Sciatic nerve (tissue), 2 donors: ENCODE data around the gene COL17A1. TPM values are rescaled to one million over a fixed set of nuclear protein-coding genes. Genes with fewer than 3 reads are reported as not detected.

Experiments
- ATAC-seq: fragments of 200-7000 bp; cut with Tn5 transposase; one replicate; pipeline ENCODE4 v1.9.1; 2020; ENCODE audit warnings: mild to moderate bottlenecking, moderate library complexity
- DNase-seq: peaks from one replicate; pipeline ENCODE4 v3.0.0-alpha.2; 2020; ENCODE audit warnings: low spot score
- intact Hi-C: fragments of 100-400 bp; cut with DNase I; formaldehyde crosslinking; loops from one replicate; pipeline ENCODE4 v1.14.2; 2022
- total RNA-seq: library from RNA; stranded (reverse); fragmentation: NEBNext Ultra II Directional; extraction: Animal tissue kit (Norgen Biotek cat#: 25700); gene quantifications from one replicate; pipeline ENCODE4 v1.2.1, GENCODE V29; 2021
- donor health status: DM: no; HTN: no; CAD: no.
- donor health status: DM: no; HTN: no; CAD: no.

Gene COL17A1
- total RNA-seq, result 0.45 TPM

DNA sequence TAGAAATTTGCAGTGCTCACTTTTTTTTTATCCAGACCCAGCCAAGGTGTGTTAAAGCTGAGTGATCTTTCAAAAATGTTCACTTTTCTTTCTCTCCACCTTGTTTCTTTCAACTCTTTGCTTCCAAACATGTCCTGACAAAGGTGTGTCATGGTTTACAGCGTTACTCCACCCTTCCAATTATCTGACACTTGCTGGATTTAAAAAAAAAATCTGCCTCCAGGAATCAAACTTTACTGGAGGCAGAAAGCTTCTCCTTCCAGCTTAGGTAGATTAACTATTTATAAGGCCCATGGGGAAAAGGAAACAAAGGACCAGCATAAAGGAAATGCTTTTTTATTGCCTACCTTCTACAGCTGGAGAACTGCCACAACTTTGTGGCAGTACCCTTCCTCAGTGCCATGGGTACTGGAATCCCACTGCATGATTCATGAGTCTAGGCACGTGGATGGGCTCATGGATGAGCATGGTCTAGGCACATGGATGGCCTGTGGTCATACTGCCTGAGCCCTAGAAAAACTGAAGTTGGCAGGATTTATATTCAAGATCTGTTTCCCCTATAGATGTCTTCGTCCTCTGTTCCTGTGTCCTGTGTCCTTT is at the start of gene COL17A1:
Gene COL17A1, minus strand, starts transcription at position 80 of the 600 bp plus-strand sequence. CDS start 5,207 bp downstream, outside the sequence.
- intact Hi-C loops, result no loop called here
- DNase-seq, result no peak
- ATAC-seq, result no peak

DNA sequence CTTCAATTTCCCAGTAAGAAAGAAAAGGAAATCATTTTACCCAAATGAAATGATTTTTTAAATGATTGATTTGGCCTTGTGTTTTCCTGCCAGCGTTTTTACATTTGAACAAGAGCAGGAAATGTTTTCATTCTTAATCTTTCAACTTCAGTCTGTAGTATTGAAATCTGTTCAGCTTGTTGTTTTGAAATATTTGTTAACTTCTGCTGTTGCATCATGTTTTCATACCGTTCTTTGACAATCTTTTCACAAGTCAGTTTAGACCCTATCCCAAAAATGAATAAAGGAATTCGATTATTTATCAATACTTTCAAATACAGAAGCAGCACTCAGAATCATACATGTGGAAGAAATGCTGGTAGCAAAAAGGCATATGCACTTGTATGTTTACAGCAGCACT is 44.4 kb upstream of the COL17A1 start:
- DNase-seq, result no peak
- intact Hi-C loops, result no loop called here
- ATAC-seq, result no peak

DNA sequence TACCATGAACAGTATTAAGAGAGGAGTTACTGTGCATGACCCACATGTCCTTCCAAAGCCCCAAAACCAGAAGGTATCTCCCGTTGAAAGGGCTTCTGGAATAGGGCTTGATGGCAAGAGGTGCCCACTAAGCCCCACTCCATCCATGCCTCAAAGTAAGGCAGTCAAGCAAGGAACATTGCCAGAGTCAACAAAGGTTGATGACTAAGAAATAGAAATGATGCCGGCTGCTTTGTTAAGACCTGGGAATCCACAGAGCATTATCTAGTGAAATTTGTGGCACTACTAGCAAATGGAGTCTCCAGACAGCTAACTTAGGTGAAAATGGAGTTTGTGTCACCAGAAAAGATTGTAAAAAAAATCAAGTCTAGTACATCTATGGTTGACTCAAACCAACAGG is 42.5 kb upstream of the COL17A1 start:
- no peak for ATAC-seq
- intact Hi-C loops, result loop anchor here (10.0 kb wide), 1 partner anchor 243 kb away; no protein-coding TSS in a partner anchor
- DNase-seq, result no peak

DNA sequence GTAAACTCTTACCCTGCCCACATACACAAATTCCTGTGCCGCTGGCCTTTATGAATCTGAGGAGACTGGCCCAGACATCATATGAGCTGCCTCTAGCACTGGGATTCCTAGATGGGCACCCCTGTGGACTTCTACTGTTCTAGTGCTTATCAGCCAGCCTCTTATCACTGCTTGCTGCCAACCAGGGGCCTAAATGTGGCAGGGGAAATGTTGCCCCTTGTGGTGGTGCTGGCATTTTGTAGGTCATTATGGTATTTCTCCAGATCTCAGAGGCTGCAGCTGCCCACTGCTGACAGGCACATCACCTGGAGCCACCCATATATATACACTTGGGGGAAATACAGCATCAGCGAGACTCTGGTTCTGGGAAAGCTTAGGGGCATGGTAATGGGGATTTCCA is 41.7 kb upstream of the COL17A1 start:
- intact Hi-C loops, result loop anchor here (10.0 kb wide), 1 partner anchor 243 kb away; no protein-coding TSS in a partner anchor
- no peak for DNase-seq
- no peak for ATAC-seq

DNA sequence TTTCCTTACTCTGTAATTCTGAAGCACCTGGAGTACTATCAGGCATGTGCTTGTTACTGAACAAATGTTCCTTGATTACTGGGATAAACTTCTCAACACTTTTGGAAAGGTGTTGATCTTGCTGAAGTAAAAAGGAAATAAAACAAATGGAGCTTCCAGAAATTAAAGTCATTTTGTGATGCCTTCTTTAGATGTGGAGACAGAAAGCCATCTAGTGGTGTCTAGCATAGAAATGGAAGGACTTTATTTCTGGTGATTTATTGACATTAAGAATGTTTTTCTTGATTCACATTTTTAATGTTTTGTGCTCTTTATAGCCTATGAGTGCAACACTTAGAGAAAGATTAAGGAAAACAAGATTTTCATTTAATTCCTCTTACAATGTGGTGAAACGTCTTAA is 37.7 kb upstream of the COL17A1 start:
- intact Hi-C loops, result loop anchor here (10.0 kb wide), 1 partner anchor 239 kb away; no protein-coding TSS in a partner anchor
- no peak for ATAC-seq
- DNase-seq, result no peak

DNA sequence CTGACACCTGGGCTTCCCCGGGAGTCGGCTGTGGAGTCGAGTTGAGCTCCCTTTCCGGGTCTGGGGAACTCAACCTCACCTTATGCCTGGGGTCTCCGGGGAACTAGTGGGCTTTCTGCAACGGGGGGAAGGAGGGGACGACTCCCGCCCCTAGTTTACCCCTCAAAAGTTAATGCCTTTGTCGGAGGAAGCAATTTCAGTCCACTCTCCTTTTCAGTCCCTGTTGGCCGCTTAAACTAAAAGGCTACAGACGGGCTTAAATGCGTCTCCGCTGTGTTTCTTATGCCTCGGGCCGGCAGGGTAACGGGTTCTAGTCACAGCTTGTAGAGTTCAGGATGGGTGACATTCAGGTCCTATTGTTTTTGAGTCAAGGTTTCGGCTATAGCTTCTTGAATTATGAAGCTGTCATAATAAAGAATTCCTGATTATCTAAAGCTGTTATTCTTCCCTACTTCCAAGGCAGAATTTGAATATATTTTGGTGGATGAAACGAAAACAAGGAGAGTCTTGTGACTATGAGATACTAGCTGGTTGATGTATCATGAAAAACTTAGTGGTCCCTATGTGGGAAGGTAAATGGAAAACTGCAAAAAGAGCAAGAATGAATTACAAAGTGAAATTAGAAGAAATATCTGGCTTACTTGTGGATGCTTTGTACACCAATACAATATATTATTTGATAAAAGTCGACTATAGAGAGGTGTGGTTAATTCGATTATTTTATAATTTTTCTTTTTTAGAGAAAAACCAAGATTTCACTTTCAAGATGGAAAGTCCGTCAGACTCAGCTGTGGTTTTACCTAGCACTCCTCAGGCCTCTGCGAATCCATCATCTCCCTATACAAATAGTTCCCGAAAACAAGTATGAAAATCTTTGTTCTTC is 36.8 kb upstream of the COL17A1 start:
- DNase-seq (no peak), ATAC-seq (peak; percentile 0)
- intact Hi-C loops, result loop anchor here (10.0 kb wide), 1 partner anchor 238 kb away; no protein-coding TSS in a partner anchor

DNA sequence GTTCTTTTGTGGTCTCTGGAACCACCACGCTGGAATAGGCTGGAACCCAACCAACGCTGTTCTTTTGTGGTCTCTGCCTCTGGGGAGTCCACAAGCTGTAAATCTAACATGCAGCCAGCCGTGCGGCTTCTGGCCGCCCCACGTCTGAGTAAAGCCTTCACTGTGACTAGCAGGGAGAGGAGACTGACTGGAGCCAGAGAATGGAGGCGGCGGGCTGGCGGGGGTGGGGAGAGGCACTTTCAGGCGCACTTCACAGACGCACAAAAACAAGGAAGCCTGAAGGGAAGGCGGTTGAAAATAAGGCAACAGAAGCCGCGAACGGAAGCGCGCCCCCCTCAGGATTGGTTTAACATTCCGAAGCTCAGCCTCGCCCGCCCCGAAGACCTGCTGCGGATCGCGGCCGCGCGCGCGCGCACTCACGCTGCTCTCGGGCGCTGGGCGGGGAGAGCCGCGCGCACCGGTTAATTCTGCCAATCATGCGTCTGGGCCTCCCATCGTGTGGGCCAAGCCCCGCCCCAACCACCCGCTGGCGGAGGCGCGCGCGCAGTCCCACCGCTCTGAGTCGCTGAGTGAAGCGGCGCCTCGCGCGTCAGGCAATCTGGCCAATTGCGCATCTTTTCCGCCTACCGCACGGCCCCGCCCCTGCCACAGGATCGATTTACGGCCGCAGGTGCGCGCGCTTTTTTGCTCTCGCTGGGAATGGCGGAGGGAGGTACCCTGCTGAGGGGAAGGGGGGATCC is 36.0 kb upstream of the COL17A1 start, which contains the start of gene SFR1:
Gene SFR1, plus strand, starts transcription at position 687 of the 740 bp plus-strand sequence. Its CDS starts 13 bp downstream, at position 700.
- peak; percentile 99 for DNase-seq
- ATAC-seq, result peak; percentile 97
- intact Hi-C loops, result loop anchor here (10.0 kb wide), 1 partner anchor 237 kb away; no protein-coding TSS in a partner anchor

DNA sequence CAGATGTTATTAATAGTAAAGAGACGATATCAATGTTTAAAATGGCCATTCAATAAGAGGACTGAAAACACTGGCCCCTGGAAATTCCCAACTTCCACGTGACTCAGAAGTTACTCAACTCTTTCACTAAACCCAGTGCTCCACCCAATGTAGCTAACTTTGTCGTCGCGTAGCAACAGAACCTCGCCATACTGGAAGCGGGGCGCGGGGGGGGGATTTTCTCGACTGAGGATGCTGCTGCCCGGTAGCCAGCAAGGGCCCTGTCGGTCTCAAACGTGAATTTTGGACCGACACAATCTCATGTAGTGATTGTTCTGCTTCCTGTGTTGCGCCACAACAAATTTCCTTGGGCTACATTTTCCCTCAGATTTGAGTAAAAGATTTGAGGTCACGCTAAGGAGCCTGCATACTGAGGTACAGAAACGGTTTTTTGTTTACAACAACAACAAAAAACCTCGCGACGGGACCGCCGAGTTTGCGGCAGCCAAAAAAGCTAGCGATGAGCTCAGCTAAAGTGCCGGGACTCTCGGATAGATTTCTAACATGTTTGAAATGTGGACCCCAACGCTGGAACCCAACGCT is 35.3 kb upstream of the COL17A1 start:
- DNase-seq (peak; percentile 94), ATAC-seq (peak; percentile 92)
- intact Hi-C loops, result loop anchor here (10.0 kb wide), 1 partner anchor 236 kb away; no protein-coding TSS in a partner anchor

DNA sequence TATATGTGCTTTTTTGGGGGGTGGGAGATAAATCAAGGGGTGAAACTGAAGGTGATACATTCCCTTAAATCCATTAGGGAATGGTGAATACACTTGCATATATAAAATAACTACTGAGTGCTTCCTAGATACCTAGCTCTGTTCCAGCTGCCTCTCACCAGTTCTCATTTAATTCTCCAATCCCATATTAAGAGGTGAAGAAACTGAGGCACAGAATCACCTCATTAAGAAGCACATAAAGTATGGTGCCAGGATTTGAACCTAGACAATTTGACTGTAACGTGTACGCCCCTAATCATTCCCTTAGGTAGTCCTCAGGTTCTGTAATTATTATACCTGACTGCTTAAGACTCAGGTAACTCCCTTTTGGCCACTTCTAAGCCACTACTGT is 34.8 kb upstream of the COL17A1 start:
- ATAC-seq (no peak), DNase-seq (no peak)
- intact Hi-C loops, result loop anchor here (10.0 kb wide), 1 partner anchor 236 kb away; no protein-coding TSS in a partner anchor

DNA sequence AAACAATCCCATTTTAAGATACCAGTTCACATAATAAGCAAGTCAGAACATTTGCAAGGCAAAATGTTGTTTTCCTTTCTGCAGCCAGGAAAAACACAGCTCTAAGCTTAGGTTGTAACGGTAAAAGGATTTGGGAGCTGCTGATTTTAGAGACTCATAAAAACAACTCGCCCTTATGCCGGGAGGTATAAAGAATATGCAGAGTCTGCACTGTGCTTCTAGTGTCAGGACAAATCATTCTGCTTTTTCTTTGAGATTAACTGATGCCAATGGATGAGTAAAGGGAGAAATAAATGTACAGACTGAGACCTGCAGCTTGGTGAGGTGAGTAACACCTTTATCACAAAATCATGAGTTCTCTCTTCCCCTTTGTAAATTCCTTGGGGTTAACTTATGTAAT is 34.3 kb upstream of the COL17A1 start:
- DNase-seq, result no peak
- no peak for ATAC-seq
- intact Hi-C loops, result loop anchor here (10.0 kb wide), 1 partner anchor 235 kb away; no protein-coding TSS in a partner anchor

DNA sequence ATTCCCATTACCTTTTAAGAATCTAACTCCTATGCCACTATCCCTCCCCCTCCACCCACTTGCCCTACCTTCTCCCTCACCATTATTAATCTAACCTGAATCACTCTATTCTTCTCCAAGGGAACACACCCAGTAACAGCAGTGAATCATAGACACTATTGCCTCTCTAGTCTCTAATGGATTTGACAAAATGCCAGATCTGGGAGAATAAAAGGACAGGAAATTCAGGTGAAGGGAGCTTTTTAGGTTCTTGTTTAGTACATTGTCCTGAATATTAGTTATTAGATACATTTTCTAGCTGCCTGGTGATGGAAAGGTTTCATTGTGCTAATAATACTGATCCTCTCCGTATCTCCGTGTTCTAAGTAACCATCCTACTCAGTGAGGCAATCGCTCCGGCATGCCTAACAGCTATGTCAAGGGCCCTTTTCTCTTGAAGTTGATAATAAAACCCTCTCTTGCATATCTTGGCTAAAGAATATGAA is 32.2 kb upstream of the COL17A1 start:
- no peak for ATAC-seq
- no peak for DNase-seq
- intact Hi-C loops, result no loop called here

DNA sequence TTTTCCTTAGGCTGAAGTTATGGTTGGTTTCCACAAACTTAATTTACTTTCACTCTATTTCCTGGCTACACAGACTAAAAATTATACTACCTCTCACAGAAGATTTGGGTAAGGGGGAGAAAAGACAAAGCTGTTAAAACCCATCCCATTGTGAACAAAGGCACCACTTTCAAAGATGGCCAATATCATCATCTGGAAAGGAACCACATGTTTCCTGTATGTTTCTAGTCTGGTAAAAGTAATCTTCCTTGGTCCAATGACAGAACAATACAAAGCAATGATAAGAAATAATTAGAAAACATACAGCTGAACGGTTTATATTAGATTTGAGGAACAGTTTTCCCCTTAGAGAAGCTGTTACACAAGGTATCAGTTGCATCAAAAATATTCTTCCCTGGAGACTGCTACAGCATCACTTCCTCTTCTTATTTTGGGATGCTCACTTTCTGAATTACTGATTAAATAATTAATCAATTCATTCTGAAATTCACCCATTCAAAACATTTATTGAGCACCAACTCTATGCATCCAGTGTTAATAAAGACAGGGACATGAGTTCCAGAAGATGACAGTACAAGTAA is 27.8 kb upstream of the COL17A1 start:
- intact Hi-C loops, result no loop called here
- no peak for ATAC-seq
- DNase-seq, result no peak

DNA sequence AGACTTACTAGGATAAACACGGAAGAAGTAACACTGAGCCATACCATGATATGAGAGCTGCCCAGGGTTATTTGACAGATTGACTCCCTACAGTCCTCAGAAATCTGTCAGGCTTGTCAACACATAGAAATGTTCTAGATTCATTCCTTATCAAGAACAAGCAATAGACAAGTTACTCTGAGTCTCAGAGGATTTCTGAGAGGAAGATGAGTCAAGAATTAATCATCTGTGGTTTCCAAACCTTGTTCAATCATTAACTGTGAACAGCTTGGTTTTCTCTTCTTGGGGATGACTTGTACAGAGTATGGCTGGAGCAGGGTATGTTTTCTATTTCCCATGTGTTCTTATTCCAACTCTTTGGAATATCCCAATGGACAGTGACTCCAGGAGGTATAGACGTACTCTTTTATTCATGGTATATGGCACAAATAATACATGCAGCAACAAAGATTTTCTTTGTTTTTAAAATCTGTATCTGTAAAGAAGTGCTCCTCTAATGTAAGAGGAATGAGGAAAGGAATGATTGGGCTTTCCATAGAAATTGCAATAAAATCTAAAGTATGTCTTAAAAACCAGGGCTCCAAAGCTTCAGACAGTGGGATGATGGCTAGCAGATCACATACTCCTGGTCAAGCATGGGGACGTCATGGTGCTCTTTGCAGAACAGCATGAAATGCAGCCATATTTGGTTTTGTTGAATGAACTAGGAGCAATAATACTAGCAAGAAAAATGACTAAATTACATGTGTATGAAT is 24.4 kb upstream of the COL17A1 start:
- DNase-seq (no peak), ATAC-seq (no peak)
- intact Hi-C loops, result no loop called here

DNA sequence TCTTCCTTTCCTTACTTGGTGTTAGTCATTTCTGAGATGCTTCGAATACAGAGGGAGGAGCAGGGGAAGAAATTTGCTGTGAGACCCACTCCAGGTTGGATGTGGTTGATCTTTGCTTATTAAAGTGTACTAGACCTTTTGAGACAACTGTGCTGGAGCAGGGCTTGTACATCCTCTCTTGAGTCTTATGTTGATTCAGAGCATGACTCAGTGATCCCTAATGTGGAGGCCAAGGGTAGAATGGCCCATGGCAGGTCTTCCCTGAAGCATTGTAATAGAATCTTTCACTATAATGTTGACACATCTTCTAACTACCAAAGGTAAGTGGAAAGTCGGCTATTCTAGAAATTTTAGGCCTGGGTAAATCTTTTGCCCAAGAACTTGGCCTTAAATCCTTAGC is 19.2 kb upstream of the COL17A1 start:
- DNase-seq (no peak), ATAC-seq (no peak)
- intact Hi-C loops, result no loop called here

DNA sequence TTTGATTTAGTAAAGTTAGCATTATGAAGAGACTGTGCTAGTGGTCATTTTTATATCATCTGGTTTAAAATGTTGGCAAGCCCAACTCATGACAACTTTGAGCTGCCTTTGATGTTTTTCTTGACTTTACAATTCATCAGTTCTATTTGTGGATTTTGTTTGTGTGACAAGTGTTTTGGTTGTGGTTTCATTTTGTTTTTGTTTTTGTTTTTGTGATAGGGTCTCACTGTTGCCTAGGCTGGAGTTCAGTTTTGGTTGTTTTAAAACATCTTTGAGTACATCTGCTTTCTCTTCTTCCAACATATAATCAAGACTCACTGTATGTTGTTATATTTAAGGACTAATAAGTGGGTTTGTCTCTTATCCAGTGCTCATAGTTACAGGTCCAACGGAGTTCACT is 18.7 kb upstream of the COL17A1 start:
- ATAC-seq, result no peak
- intact Hi-C loops, result no loop called here
- no peak for DNase-seq

DNA sequence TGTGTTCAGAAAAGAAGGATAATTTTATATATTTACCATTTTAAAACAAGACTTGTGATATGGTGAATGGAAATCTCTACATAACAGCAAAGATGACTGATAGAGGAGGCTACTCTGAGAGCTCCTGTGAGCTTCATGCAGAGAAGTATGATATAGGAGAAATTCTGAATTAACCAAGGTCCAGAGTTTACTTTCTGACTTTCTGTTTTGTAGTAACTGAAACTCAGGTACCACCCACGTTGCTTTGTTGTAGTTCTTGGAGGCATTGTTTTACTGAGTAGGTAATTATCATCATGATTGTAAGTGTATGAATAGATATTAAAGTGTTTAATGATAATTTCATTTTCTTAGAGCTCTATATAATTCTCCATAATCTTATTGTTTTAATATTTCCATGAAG is 18.3 kb upstream of the COL17A1 start:
- ATAC-seq (no peak), DNase-seq (no peak)
- intact Hi-C loops, result no loop called here

DNA sequence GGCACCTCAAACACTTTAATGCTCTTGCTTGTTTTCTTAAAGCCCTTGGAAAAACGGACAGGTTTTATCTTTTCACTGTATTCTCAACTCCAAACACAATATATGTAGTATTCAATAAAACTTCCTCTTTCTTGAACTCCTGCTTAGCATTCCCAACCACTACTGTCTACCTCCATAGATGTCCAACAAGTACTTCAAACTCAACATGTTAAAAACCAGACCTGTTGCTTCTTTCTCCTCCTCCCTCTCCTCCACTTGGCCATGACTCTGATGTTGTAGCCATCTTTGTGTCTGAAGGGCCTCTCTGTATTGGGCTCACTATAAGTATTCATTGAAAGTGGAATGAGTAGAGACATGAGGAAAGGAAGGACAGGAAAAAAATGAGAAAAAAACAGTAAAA is 16.2 kb upstream of the COL17A1 start:
- DNase-seq (no peak), ATAC-seq (no peak)
- intact Hi-C loops, result no loop called here

DNA sequence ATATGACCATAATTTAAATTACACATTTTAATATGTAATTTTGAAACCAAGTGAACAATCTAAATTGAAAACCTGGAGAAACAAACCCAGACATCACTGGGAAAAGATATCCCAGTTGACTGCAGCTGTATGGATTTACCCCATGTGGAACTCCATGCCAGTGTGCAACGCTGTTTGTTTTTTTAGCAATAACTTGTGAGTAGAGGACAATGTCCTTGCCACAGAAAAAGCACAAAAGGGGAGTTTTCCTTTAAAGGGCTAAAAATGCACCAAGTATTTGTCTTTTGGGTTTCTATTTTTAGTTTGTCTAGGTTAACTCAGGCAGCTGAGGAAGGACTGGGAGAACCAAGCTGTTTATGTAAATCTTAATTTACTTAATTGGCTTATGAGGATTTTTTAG is 15.1 kb upstream of the COL17A1 start:
- intact Hi-C loops, result no loop called here
- no peak for ATAC-seq

More for the DNA sequence above, 15.1 kb upstream of the COL17A1 start:
- no peak for DNase-seq
